Peyer's patch (tissue), 4 donors: Measurements from ENCODE around the gene CDK15.

ENCODE experiments used
- POLR2A ChIP-seq, 2 donors: fragments of 450-650 bp; IDR thresholded peaks; one replicate each; pipeline ENCODE4 v1.5.1; 2017; ENCODE audit warnings: antibody characterized with exemption in 2 of 2, mild to moderate bottlenecking in 2 of 2, moderate library complexity in 2 of 2
- TF ChIP-seq, protein P1 (sequence below), 6 experiments: fragments of 450-650 bp in 4 of 6; fragments of 200-600 bp in 2 of 6; sonication (generic) in 1 of 6; IDR thresholded peaks; one replicate each; pipeline ENCODE4 v1.5.1; 2017 to 2019; ENCODE audit warnings: antibody characterized with exemption in 6 of 6, mild to moderate bottlenecking in 3 of 6, moderate library complexity in 1 of 6

DNA sequence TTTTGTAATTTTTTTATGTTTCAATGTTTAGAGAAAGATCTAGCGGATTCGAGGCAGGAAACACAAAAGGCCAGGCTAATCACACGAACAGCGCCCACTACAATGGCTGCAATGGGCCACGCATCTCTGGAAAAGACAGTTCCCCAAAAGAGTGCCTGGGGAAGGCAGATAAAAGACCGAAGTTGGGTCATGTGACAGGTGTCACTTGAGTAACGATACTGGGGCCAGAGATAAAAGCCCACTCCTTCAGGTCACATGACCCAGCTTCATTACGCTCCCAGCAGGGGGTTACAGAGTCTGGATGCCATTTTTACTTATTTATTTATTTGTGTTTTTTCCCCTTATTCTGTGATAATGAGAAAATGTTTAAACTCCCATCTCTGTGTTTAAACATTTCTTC lies 95.4 kb downstream of the CDK15 start:
- TF ChIP-seq POLR2A (IDR thresholded peaks at IDR 0.05), result no peak
- TF ChIP-seq, protein P1, sequence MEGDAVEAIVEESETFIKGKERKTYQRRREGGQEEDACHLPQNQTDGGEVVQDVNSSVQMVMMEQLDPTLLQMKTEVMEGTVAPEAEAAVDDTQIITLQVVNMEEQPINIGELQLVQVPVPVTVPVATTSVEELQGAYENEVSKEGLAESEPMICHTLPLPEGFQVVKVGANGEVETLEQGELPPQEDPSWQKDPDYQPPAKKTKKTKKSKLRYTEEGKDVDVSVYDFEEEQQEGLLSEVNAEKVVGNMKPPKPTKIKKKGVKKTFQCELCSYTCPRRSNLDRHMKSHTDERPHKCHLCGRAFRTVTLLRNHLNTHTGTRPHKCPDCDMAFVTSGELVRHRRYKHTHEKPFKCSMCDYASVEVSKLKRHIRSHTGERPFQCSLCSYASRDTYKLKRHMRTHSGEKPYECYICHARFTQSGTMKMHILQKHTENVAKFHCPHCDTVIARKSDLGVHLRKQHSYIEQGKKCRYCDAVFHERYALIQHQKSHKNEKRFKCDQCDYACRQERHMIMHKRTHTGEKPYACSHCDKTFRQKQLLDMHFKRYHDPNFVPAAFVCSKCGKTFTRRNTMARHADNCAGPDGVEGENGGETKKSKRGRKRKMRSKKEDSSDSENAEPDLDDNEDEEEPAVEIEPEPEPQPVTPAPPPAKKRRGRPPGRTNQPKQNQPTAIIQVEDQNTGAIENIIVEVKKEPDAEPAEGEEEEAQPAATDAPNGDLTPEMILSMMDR (IDR thresholded peaks at IDR 0.05), result no peak
